Fibroblast of skin of left quadriceps (primary cell): ENCODE data around the gene ZNF644.
"Not testable (repeated sequence)": the region's sequence is repeated elsewhere in the genome, so short reads cannot be mapped to it uniquely, and the experiment has no call there.

Experiments used
- DNase-seq, 2 experiments: peaks; one replicate each; pipeline ENCODE4 v3.0.0-alpha.2; 2013; ENCODE audit warnings: low read depth in 2 of 2

ZNF644 gene

DNA sequence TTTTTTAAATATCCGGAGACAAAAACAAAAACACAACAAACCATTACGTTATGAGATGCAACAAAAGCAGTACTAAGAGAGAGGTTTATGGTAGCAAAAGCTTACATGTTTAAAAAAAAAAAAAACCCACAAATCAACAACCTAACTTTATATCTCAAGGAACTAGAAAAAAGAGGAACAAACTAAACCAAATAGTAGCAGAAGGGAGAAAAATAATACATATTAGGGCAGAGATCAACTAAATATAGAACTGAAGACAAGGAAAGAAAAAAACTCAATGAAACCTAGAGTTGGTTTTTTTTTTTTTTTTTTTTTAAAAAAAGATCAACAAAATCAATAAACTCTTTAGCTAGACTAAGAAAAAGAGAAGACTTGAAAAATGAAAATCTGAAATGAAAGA is 34.9 kb downstream of the ZNF644 start:
- DNase-seq = no peak

DNA sequence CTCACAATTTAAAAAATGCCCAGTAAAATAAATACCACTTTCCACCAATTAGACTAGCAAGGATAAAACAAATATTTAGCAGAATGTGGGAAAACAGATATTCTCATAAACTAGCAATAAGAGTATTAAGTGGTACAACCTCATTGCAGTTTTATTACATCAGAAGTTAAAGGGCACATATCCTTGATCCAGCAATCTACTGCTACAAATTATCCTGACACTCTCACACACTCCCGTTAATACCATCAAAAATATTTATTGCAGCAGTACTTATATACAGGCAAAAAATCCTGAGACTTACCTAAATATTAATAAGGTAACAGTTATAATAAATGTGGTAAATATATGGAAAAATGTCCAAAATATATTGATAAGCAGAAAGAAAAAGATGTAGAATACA is 44.3 kb downstream of the ZNF644 start:
- no peak for DNase-seq

DNA sequence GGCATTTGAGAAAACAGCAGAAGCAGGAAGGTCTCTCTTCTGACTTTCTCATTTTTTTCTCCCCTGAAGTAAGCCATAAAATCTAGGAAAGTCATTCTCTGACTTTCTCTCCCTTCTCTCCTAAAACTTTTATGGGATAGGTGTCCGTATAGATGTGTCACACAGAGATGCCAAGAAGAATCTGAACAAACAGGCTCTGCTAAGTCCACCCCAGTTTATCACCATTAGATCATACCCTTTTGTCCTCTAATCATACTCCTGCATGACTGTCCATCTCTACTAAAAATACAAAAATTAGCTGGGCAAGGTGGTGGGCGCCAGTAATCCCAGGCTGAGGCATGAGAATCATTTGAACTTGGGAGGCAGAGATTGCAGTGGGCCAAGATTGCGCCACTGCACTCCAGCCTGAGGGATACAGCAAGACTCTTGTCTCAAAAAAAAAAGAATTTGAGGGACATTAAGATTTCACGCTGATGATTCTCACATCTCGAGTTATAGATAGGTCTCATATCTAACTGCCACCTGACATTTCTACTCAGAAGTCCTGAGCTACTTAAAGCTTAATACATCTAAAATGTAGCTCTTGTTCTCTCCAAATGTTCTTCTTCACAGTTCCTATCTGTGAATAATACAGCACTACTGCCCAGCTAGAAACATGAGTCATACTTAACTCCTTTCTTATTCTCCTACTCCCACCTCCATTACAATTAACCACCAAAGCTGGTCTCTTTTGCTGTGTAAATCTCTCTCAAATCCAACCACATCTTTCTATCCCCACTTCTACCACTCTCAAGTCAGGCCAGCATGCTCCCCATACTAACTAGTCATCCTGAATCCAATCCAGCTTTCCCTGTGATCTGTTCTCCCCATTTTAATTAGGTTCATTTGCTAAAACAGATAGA is 47.7 kb downstream of the ZNF644 start:
- peak in 1 of 2 experiments; percentile 11 for DNase-seq

DNA sequence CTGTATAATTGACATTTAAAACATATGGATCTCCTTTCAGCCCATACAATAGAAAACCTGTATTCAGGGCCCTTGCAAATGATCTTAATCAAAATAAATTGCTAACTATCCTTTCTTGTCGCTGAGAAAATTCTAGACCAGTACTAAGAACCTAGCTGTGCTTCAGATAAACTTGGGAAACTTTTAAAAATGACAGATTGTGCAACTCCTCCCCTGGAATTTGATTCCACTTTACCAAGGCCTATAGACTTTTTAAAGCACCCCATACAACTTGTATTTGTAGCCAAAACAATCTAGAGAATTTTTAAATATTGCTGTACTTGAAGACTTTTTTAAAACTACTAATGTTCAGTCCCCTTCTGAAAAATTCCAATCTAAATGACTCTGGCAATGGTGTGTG is 51.6 kb downstream of the ZNF644 start:
- DNase-seq = no peak

DNA sequence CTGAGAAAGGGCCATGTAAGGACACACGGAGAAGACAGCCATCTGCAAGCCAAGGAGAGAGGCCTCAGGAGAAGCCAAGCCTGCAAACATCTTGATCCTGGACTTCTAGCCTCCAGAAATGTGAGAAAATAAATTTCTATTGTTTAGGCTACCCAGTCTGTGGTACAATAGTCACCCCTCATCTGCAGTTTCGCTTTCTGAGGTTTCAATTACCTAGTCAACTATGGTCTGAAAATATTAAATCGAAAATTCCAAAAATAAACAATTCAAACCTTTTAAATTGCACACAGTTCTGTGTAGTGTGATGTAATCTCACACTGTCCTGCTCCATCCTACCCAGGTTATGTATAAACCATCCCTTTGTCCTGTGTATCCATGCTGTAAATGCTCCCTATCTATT is 52.6 kb downstream of the ZNF644 start:
- no peak for DNase-seq

DNA sequence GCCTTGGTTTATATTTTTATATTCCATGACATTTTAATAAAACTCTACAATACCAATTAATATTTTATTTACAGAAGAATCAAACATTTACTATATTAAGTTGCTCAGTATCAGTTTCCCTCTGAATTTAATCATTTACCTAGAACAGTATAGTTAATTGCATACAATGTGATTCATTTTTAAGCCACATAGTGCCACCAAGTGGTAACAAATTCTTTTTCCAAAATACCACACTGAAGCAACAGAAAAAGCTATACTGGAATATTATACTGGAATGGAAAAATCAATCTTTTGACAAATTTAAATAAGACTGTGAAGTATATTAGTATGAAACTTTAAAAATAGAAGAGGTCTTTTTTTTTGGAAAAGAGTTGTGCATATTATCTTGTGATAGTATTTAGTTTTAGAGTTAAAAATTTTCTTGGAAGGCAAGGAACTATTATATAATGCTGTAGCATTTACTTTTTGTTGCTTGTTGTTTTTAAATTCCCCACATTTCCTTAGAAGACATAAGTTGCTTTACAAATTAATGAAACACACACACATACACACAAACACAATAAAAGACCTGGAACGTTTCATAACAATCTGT is 57.3 kb downstream of the ZNF644 start:
- DNase-seq = no peak

DNA sequence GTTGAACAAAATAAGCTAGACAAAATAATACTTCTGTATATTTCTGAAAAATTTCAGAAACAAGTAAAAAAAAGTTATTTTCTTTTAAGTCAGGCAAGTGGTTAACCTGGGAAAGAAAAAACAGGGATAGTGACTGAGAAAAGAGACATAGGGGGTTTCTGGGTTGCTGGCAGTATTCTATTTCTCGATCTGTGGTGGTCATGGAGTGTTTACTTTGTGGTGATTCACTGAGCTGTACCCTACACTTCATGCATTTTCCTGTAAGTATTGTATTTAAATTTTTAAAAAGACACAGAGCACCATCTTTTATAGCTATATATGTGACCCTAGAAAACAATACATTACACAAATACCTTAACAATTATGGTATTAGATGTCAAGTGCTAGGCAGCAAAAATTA is 58.2 kb downstream of the ZNF644 start:
- no peak for DNase-seq

DNA sequence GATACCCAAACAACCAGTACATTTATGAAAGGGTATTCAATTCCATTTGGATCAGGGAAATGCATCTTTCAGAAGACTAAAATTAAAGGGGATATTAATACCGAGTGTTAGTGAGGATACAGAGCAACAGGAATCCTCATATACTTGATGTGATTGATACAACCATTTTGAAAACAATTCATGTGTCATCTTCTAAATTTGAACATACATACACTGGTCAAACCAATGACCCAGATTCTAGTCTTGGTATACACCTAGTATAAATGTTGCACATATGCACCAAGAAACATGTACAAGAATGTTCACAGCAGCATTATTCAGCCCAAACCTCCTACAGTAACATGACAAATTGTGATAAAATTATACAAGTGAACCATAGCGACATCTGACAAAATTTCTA is 58.6 kb downstream of the ZNF644 start:
- no peak for DNase-seq

DNA sequence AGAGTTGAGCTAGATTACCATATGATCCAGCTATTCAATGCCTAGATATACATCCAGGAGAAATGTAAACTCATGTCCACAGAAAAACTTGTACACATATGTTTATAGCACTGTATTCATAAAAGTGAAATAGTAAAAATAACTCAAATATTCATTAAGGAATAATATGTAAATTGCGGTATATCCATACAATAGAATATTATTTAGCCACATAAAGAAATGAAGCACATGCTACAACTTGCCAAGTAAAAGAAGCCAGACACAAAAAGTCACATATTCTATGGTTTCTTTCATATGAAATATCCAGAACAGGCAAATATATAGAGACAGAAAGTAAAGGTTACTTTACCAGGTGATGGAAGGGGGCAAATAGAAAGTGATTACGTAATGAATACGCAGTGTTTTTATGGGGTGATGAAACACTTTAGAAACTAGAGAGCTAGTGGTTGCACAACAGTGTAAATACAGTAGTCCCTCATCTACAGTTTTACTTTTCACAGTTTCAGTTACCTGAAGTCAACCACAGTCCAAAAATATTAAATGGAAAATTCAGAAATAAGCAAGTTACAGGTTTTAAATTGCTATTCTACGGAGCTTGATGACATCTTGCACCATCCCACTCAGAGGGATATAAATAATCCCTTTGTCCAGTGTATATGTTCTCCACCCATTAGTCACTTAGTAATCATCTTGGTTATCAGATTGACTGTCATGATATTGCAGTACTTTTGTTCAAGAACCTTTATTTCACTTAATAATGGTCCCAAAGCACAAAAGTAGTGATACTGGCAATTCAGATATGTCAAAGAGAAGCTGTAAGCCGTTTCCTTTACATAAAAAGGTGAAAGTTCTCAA is 62.3 kb downstream of the ZNF644 start:
- DNase-seq = no peak

DNA sequence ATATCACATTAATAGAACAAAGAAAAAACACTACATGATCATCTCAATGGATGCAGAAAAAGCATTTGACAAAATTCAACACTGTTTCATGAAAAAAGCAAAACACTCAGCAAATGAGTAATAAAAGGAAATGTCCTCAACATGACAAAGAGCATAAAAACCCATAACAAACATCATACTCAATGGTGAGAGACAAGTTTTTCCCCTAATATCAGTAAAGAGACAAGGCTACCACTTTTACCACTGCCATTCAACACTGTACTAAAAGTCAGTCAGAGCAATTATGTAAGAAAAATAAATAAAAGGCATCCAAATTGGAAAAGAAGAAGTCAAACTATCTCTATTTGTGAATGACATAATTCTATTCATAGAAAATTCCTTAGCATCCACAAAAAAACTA is 64.3 kb downstream of the ZNF644 start:
- DNase-seq = no peak

DNA sequence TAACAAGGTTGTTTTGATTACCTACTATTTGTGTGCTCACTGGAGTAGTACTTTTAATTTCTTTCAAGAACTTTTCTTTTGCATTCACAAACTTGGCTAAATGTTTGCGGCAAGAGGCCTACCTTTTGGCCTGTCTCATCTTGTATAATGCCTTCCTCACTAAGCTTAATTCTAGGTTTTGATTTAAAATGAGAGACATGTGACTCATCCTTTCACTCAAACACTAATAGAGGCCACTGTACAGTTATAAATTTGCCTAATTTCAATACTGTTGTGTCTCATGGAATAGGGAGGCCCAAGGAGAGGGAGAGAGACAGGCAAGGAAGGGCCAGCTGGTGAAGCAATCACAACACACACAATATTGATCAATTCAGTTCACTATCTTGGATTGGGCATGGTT is 66.1 kb downstream of the ZNF644 start:
- no peak for DNase-seq

DNA sequence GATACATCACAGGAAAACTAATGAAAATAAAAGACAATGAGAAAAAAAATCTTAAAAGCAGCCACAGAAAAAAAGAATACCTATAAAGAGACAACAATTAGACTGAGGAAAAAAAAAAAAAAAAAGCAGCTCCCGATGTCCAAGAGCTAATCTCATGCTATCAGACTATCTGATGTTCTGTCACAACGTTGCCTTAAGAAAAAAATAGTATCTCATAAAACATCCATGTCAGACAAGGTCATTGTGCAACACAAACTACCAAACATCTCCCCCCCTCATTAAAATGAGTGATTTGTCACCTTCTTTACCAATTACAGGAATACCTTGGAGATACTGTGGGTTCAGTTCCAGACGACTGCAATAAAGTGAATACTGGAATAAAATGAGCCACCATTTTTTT is 68.9 kb downstream of the ZNF644 start:
- no peak for DNase-seq

DNA sequence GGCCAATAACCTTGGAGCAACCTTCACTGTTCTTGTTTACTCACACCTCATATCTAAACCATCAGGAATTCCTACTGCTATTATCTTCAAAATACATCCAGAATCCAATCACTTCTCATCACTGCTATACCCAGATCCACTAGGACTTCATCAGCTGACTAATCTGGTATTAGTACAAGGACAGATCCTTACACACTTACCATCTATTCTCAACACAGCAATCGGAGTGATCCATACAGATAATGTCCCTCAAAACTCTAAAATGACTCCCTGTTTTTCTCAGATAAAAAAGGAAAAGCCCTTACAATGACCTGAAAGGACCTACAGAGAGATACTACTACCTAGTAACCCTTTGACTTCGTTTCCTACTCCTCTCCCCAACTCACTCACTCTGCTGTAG is 70.8 kb downstream of the ZNF644 start:
- DNase-seq = no peak

DNA sequence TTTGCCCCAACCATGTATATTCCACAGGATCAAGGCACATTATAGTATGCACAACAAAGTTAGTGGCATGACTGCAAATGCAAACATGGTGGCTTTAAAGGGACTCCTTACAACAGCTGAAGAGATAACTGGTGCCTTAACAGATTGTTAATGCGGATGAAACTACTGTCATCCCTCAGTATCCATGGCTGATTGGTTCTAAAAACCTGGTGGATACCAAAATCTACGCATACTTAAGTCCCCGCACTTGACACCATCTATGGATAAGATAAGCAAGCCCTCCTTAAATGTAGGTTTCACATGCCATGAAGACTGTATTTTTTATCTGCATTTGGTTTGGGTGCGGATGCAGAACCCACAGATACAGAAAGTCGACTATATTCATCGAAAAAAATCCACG is 73.5 kb downstream of the ZNF644 start:
- DNase-seq = no peak

DNA sequence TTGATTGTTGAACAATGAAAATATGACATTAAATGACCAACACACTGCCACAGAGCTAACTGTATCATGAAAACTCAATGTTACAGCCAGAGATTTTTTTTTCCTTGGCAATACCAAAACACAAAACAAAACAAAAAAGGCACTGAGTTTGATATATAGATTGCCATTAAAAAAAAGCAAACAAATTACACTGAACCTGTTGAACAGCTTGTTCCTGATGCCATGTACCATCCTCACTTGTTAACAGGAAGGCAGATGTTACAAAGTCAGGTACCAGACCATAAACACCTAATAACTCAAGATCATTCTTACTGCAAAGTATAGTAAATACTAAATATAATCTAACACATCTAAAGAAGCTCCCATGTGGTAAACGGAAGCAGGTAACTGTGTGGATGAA is 75.2 kb downstream of the ZNF644 start:
- DNase-seq = no peak

DNA sequence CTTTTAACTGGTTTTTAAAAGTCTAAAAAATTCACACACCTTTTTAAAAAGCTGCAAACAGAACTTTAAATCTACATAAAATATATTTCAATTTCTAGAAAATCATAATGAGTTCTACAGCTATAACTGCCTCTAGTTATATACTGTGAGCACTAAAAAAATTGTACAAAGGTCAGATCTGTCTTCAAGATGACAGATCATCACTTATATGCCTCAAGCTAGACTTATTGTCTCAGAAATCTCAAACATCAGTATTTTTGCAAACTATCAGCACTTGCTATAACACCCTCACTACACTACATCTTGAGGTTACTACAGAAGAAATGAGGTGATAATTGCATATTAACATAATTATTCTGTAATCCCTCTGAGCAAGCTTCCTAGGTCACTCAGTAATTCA is 76.5 kb downstream of the ZNF644 start:
- no peak for DNase-seq

DNA sequence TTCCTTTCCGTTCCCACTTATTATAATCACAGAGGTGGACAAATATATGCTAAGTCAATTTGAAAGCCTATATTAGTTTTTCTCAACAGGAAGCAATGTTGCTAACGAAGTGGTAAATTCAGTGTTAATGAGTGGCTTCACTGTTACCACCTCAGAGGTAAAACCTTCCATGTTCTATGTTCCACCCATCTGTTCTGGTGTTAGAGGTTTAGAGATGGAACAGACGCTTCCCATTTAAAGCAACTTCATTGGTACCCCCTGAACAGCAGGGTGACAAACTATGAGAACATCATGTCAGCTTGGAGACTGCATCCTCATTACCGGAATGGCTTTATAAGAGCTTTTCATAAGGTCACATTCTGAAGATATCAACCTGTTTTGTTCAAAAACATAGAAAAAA is 77.9 kb downstream of the ZNF644 start:
- DNase-seq = no peak

DNA sequence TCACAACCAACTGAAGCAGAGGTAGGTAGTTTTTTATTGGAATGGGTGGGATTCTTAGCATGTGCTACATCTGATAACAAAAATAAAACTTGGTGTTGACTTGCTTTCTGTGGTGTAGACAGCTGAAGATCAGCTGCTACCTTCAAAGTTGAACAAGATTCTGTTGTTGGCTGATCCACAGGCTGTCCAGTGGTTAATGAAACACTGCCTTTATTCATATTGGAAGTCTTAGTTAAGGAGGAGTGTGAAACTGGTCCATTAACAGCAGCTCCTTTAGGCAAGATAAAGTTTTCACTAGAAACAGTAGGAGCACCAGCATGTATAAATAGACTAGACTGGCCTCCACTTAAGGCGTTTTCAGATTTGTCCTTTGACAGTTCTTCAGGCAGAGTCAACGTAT is 81.1 kb downstream of the ZNF644 start:
- DNase-seq = no peak

DNA sequence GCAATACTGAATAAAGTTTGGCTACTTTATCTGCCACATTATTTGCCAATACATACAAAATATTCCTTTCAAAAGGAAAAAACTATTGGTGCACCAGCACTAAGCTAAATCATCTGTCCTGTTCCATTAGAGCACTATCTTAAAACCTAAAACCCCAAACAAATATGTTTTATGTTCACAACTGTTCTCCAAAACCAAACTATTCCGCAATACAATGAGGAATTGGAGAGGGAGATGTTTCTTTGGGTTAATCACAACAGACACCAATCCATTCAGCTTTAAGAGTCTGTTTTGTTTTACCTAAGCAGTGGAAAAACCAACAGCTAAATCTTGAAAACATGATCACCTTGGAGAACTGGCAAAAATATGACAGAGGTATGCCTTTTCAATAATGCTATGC is 85.1 kb downstream of the ZNF644 start:
- DNase-seq = no peak

DNA sequence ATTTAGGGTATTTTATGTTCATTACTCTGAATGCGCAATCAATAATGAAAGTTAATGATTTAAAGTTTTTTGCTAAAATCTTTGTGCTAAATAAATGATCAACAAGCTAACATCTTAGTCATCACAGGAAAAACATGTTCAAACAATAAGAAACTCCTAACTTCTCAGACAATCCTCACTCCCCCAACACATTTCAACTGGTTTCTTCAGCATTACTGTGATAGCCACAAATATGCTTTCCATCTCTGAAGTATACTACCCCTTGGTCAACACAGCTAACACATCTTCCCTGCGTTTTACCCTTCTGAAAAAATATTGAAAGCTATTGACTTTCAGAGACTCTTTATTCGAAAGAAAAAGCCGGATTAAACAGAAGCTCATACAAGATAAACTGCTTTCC is 85.8 kb downstream of the ZNF644 start:
- no peak for DNase-seq

DNA sequence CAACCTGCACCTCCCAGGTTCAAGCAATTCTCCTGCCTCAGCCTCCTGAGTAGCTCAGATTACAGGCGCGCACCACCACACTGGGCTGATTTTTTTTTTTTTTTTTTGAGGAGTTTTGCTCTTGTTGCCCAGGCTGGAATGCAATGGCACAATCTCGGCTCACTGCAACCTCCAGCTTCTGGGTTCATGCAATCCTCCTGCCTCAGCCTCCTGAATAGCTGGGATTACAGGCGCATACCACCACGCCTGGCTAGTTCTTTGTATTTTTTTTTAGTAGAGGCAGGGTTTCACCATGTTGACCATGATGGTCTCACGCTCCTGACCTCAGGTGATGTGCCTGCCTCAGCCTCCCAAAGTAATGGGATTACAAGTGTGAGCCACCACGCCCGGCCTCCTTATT is 93.6 kb downstream of the ZNF644 start:
- not testable (repeated sequence) for DNase-seq

DNA sequence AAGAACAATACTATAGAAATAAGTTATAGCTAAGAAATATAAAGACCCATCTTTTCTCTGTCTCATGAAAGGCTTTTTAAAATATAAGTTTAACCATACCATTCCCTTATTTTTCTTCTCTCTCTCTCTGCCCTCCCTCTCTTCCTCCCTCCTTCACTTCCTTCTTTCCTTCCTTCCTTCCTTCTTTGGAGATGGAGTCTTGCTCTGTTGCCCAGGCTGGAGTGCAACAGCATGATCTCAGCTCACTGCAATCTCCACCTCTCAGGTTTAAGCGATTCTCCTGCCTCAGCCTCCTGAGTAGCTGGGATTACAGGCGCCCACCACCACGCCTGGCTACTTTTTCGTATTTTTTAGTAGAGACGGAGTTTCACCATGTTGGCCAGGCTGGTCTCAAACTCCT is 94.2 kb downstream of the ZNF644 start:
- DNase-seq = not testable (repeated sequence)

DNA sequence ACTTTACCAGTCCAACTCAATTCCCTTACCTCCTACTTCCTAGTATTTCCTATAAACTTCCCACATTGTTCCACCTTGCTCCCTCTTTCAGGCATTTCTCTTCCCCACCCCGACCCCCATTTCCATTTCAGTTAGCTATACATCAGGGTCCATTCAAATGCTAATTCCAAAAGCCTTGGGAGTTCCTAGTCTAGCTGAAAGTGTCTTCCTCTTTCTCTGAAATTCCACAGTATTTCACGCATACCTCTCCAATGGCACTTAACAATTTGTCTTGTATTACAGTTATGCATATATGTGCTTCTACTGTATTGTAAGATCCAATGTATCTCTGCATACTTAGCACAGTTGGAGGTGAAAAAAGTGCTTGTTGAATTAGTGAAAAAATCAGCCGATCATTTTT is 94.9 kb downstream of the ZNF644 start:
- DNase-seq = no peak
